ENCODE results near the gene SPAM1.
"Not testable (repeated sequence)": the region's sequence is repeated elsewhere in the genome, so short reads cannot be mapped to it uniquely, and the experiment has no call there.

Gene SPAM1

DNA sequence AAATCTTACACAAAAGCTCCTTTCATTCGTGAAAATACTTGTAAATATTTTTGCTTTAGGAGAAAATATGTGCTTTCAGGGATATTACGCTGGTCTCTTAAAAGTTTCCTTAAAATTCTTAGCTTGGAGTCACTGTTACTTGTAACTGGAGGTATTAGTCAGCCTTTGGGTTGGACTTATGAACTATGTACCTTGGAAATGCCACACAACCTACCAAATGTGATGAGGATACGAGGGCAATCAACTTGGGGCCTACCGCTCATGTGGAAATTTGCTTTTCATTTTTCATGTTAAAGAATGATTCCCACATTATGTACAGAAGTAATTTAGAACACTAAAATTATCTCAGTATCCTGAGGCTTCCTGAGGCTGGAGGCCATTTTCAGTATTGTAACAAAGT lies 23.1 kb downstream of the SPAM1 start:
- DNase-seq (ENCODE audit: low spot score): no peak
- FAIRE-seq: no peak

DNA sequence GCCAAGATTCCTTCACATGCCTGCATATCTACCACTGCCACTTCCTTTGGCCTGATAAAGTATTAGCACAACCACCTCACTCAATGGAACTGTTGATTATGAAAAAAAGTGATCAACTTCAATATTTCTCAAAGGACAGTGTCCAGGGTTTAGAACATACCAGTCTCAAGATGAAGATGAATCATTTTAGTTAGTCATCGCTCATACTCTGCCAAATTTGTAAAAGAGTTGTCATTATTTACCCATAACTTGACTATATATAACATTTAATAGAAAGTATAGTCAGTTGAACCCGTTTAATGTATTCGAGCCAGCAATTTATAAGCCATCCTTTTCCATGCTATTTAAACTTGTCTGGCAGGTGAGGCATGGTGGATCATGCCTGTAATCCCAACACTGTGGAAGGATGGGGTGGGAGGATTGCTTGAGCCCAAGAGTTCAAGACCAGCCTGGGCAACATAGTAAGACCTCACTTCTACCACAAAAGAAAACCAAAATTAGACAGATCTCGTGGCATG lies 33.2 kb downstream of the SPAM1 start:
- DNase-seq (ENCODE audit: low spot score) (no peak), FAIRE-seq (peak; percentile 39)

DNA sequence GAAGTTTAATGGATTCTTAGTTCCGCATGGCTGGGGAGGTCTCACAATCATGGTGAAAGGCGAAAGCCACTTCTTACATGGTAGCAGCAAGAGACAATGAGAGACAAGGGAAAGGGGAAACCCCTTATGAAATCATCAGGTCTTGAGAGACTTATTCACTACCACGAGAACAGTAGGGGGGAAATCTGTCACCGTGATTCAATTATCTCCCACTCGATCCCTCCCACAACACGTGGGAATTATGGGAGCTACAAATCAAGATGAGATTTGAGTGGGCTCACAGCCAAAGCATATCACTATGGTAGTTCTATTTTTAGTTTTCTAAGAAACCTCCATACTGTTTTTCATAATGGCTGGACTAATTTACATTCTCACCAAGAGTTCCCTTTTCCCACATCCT lies 36.7 kb downstream of the SPAM1 start:
- DNase-seq (ENCODE audit: low spot score) (peak; percentile 92), FAIRE-seq (peak; percentile 98)

GRCh38 chr7:123966936-123967335 lies 41.9 kb downstream of the SPAM1 start:
- FAIRE-seq (no peak), DNase-seq (ENCODE audit: low spot score) (no peak)

GRCh38 chr7:123972045-123972444 lies 47.0 kb downstream of the SPAM1 start:
- DNase-seq (ENCODE audit: low spot score) (no peak), FAIRE-seq (no peak)

DNA sequence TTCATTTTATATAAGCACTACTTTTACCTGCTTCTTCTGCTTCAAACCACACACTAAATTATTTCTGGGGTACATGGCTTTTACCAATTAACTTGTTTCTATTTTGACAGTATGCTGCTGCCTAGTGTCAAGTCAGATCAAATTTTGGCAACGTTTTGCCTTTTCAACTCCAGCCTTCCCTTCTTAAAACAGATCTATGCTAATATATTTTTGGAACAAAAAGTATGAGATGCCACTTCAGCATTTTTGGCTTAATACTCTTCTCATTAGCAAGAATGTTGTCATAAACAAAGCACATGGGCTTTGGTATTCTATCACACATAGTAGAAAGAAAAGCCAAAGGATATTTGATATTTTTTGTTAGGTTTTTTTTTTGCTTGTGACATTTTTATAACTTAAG lies 47.8 kb downstream of the SPAM1 start:
- FAIRE-seq (no peak), DNase-seq (ENCODE audit: low spot score) (no peak)

- DNase-seq (ENCODE audit: low spot score) (no peak), FAIRE-seq (no peak)
Observed at GRCh38 chr7:123974326-123974908, 49.4 kb downstream of the SPAM1 start.

DNA sequence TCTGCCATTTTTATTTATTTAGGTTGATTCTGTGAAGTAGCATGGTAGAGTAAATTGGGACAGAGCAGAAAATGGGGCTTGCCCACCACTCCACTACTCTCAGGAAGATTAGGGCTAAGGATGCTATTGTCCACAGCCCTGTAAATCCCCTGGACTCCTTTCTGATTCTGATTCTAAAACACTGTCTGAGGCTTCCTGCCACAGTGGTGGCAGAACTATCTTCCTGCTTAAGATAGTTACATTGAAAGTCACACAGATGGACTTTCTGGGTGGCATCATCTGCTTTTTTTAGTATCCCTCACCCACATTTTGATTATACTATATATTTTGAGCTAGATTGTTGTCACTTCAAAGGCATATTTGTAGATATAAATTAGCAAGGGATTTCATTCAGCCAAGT lies 50.0 kb downstream of the SPAM1 start:
- no peak for FAIRE-seq
- no peak for DNase-seq (ENCODE audit: low spot score)

DNA sequence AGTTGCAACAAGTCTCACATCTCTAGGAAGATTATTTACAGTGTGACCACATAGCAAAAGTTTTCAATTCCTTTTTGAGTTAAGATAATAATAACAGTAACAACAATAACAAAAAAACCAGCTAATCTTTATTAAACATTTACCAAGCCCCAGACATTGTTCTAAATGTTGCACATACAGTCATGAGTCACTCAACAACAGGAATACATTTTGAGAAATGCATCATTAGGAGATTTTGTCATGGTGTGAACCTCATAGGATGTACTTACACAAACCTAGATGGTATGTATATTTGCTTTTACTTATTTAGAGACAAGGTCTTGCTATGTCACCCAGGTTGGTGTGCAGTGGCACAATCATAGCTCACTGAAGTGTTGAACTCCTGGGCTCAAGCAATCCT lies 52.0 kb downstream of the SPAM1 start:
- DNase-seq (ENCODE audit: low spot score) (no peak), FAIRE-seq (no peak)

- DNase-seq (ENCODE audit: low spot score): peak; percentile 76
- FAIRE-seq: peak; percentile 78
Observed at GRCh38 chr7:123979876-123980275, 54.8 kb downstream of the SPAM1 start.

DNA sequence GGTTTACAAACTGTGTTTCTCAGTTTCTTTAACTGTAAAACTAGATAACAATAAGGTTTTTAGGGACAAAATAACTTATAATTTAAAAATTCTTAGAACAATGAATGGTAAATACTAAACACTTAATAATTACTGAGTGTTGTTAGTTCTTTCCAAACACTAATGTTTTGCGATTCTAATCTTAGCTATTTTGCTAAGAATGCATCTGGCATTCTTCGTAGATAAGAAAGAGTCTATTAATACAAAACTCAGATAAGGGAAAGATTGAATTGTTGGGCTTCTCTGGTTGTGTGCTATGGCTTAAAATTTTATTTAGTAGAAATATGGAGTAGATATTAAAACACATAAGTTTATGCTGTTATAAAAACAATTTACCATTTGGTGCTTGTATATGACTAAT lies 62.4 kb downstream of the SPAM1 start:
- DNase-seq (ENCODE audit: low spot score) (no peak), FAIRE-seq (peak; percentile 14)

GRCh38 chr7:123992913-123993518 lies 68.0 kb downstream of the SPAM1 start:
- FAIRE-seq: no peak
- DNase-seq (ENCODE audit: low spot score): no peak

- no peak for DNase-seq (ENCODE audit: low spot score)
- no peak for FAIRE-seq
Observed at GRCh38 chr7:123993996-123994395, 69.0 kb downstream of the SPAM1 start.

DNA sequence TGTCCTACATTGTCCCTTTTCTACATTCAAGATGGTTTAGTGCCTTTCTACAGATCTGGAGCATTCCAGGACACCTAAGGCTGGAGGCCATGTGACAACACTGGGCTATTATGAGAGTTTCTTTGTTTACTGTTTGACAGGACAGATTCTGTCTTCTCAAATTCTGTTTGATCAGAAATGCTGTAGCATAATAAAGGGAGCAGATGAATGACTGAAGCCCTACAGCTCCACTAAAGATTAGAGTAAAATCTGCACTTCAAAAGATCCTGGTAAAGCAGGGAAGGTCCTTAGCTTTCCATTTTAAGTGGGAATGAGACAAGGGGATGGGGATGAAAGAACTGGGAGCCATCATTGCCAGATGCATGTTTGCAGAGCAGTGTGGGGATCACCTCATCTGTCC lies 69.4 kb downstream of the SPAM1 start:
- DNase-seq (ENCODE audit: low spot score) (no peak), FAIRE-seq (no peak)

DNA sequence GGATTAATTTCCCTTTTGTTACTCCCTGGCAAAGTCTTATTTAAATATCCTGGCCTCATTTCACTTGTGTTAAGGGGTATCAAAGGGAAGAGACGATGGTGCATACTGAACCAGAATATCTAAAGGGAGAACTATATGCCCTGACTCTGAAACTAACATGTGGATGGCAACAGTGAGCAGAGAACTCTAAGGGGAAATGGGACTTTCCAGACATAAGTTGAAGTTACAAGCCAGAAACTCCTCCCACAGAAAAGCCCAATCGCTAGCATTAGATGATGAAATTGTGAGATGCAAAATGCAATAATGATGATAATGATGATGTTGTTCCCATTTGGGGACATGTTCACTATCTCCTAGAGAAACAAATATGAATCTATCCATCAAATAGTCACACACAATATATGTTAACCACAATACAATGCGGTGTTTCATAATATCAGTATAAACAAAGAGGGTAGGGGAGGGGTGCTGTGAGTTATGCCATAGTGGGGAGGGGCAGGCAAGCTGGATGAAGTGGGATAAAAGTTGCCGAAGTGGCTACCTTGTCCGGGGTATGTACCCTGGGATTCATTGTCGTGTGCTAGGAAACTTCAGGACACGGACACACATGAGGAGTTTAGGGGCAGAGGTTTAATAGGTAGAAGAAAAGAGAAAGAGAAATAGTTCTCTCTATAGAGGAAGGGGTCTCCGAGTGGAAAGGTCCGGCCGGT lies 70.7 kb downstream of the SPAM1 start:
- FAIRE-seq (no peak), DNase-seq (ENCODE audit: low spot score) (no peak)

GRCh38 chr7:123996327-123996625 lies 71.2 kb downstream of the SPAM1 start:
- no peak for DNase-seq (ENCODE audit: low spot score)
- FAIRE-seq: no peak

DNA sequence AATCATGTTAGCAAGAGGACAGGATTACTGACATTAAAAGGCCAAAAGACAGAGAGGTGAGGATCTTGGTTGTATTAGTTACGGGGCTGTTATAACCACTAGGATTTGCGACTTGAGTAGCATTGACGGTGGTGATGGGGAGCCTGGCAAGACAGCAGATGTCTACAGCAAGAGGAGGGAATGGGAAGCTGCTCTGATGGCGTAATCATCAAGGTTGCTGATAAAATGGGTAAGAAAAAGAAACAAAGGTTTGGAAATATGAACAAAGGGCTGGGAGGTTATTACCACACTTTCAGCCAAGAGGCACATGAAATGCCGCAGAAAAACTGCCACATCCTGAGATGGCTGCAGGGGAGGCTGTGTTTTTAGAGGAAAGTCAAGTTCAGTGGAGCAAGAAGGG lies 73.9 kb downstream of the SPAM1 start:
- FAIRE-seq (no peak), DNase-seq (ENCODE audit: low spot score) (no peak)

GRCh38 chr7:123999703-124000102 lies 74.7 kb downstream of the SPAM1 start:
- DNase-seq (ENCODE audit: low spot score) (no peak), FAIRE-seq (no peak)

DNA sequence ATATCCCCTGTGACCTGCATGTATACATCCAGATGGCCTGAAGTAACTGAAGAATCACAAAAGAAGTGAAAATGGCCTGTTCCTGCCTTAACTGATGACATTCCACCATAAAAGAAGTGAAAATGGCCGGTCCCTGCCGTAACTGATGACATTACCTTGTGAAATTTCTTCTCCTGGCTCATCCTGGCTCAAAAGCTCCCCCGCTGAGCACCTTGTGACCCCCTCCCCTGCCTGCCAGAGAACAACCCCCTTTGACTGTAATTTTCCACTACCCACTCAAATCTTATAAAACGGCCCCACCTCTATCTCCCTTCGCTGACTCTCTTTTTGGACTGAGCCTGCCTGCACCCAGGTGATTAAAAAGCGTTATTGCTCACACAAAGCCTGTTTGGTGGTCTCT lies 83.3 kb downstream of the SPAM1 start:
- not testable (repeated sequence) for DNase-seq (ENCODE audit: low spot score); FAIRE-seq

DNA sequence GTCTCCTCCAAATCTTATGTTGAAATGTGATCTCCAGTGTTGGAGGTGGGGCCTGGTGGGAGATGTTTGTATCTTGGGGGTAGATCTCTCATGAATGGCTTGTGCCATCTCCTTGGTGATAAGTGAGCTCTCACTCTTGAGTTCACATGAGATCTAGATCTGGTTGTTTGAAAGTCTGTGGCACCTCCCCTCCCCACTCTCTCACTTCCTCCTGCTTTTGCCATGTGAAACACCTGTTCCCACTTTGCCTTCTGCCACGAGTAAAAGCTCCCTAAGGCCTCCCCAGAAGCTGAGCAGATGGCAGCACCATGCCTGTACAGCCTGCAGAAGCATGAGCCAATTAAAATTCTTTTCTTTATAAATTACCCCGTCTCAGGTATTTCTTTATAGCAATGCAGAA lies 84.3 kb downstream of the SPAM1 start:
- FAIRE-seq (no peak), DNase-seq (ENCODE audit: low spot score) (no peak)
